ENCODE measurements around the gene PSMB7.

The PSMB7 gene

GRCh38 chr9:124375726-124376125 lies 39.5 kb downstream of the PSMB7 start:
- Histone ChIP-seq H3K4me3 (ENCODE audit: low read length) (no peak overlapping the region), H4K20me1 (ENCODE audit: insufficient read depth, low read length) (peaks cover 7% of the 10 kb centered on the region), H3K9me3 (replicated peaks; ENCODE audit: insufficient read depth, low read length) (no peaks in the 10 kb centered on the region), H3F3A (ENCODE audit: insufficient read depth, low read length) (no peaks in the 10 kb centered on the region), H2AFZ (ENCODE audit: low read length) (no peak overlapping the region), H3K79me2 (ENCODE audit: low read length) (peaks cover 91% of the 10 kb centered on the region), H3K9me2 (replicated peaks; ENCODE audit: insufficient read depth, low read length) (no peaks in the 10 kb centered on the region), H3K36me3 (replicated peaks; ENCODE audit: insufficient read depth, low read length) (no peaks in the 10 kb centered on the region), H3K27me3 (replicated peaks; ENCODE audit: insufficient read depth, low read length) (no peaks in the 10 kb centered on the region), H3K4me1 (ENCODE audit: low read length) (no peaks in the 10 kb centered on the region), H3K4me2 (ENCODE audit: low read depth, low read length) (no peak overlapping the region), H3K9ac (ENCODE audit: low read length) (no peak overlapping the region), H3K27ac (ENCODE audit: low read length) (no peak overlapping the region)
- no peak for DNase-seq
- TF ChIP-seq CTCF (IDR thresholded peaks at IDR 0.05; ENCODE audit: low read length): no peak
- TF ChIP-seq EZH2 (optimal IDR thresholded peaks at IDR 0.05; ENCODE audit: low read depth, low read length): no peak
- TF ChIP-seq EZH2phosphoT487 (IDR thresholded peaks at IDR 0.05; ENCODE audit: low read length): no peak

DNA sequence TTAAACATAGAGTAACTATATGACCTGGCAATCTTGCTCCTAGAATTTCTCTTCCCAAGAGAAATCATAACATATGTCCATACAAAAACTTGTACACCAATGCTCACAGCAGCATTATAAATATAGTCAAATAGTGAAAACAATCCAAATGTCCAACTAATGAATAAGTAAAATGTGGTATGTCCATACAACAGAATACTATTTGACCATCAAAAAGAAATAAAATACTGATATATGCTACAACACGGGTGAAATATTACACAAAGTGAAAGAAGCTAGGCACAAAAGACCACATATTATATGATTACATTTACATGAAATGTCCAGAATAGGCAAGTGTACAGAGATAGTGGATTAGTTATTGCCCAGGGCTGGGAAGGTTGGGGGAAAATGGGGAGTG lies 41.4 kb downstream of the PSMB7 start:
- no peak for TF ChIP-seq EZH2 (optimal IDR thresholded peaks at IDR 0.05; ENCODE audit: low read depth, low read length)

GRCh38 chr9:124373386-124373785 lies 41.9 kb downstream of the PSMB7 start:
- no peaks in the 10 kb centered on the region for H3K9me2 ChIP-seq (replicated peaks; ENCODE audit: insufficient read depth, low read length)
- H2AFZ ChIP-seq (ENCODE audit: low read length): no peak overlapping the region
- H3K79me2 ChIP-seq (ENCODE audit: low read length): peaks cover 97% of the 10 kb centered on the region

More for the DNA sequence above, 41.4 kb downstream of the PSMB7 start:
- no peaks in the 10 kb centered on the region for H3K27me3 ChIP-seq (replicated peaks; ENCODE audit: insufficient read depth, low read length)
- H3K79me2 ChIP-seq (ENCODE audit: low read length): peaks cover 95% of the 10 kb centered on the region
- no peak for DNase-seq
- H3K4me2 ChIP-seq (ENCODE audit: low read depth, low read length): no peak overlapping the region
- H2AFZ ChIP-seq (ENCODE audit: low read length): no peak overlapping the region
- H3K9me2 ChIP-seq (replicated peaks; ENCODE audit: insufficient read depth, low read length): no peaks in the 10 kb centered on the region
- H3K4me1 ChIP-seq (ENCODE audit: low read length): no peaks in the 10 kb centered on the region
- H3K9me3 ChIP-seq (replicated peaks; ENCODE audit: insufficient read depth, low read length): no peaks in the 10 kb centered on the region
- H3F3A ChIP-seq (ENCODE audit: insufficient read depth, low read length): no peaks in the 10 kb centered on the region
- H4K20me1 ChIP-seq (ENCODE audit: insufficient read depth, low read length): peaks cover 7% of the 10 kb centered on the region
- no peak overlapping the region for H3K27ac ChIP-seq (ENCODE audit: low read length)
- no peaks in the 10 kb centered on the region for H3K36me3 ChIP-seq (replicated peaks; ENCODE audit: insufficient read depth, low read length)
- H3K4me3 ChIP-seq (ENCODE audit: low read length): no peak overlapping the region
- H3K9ac ChIP-seq (ENCODE audit: low read length): no peak overlapping the region

More at GRCh38 chr9:124373386-124373785, 41.9 kb downstream of the PSMB7 start:
- H3K36me3 ChIP-seq (replicated peaks; ENCODE audit: insufficient read depth, low read length): no peaks in the 10 kb centered on the region
- H3K4me2 ChIP-seq (ENCODE audit: low read depth, low read length): no peak overlapping the region
- no peak overlapping the region for H3K9ac ChIP-seq (ENCODE audit: low read length)
- no peaks in the 10 kb centered on the region for H3K4me1 ChIP-seq (ENCODE audit: low read length)
- peaks cover 7% of the 10 kb centered on the region for H4K20me1 ChIP-seq (ENCODE audit: insufficient read depth, low read length)
- no peak overlapping the region for H3K4me3 ChIP-seq (ENCODE audit: low read length)
- TF ChIP-seq CTCF (IDR thresholded peaks at IDR 0.05; ENCODE audit: low read length): no peak
- no peak for TF ChIP-seq EZH2 (optimal IDR thresholded peaks at IDR 0.05; ENCODE audit: low read depth, low read length)
- no peak for TF ChIP-seq EZH2phosphoT487 (IDR thresholded peaks at IDR 0.05; ENCODE audit: low read length)
- H3K27me3 ChIP-seq (replicated peaks; ENCODE audit: insufficient read depth, low read length): no peaks in the 10 kb centered on the region
- DNase-seq: no peak
- H3K9me3 ChIP-seq (replicated peaks; ENCODE audit: insufficient read depth, low read length): no peaks in the 10 kb centered on the region
- no peaks in the 10 kb centered on the region for H3F3A ChIP-seq (ENCODE audit: insufficient read depth, low read length)
- H3K27ac ChIP-seq (ENCODE audit: low read length): no peak overlapping the region

Measured in MM.1S (cell line).